HepG2 (cell line): ENCODE measurements around the gene SGK1. TPM values are rescaled to one million over a fixed set of nuclear protein-coding genes. Genes with fewer than 3 reads are reported as not detected.

ENCODE experiments used
- FOXA1 ChIP-seq, 2 experiments: fragments of 450-650 bp in 1 of 2; sonication (generic) in 1 of 2; formaldehyde crosslinking in 1 of 2; IDR thresholded peaks; 2 replicates each; pipeline versions ENCODE4 v1.4.0 to v1.6.1; 2016 to 2020; ENCODE audit warnings: missing genetic modification reagents in 1 of 2
- JUN ChIP-seq: sonication (generic); formaldehyde crosslinking; IDR thresholded peaks from 2 replicates; pipeline ENCODE4 v1.4.0; 2020; ENCODE audit warnings: mild to moderate bottlenecking, missing genetic modification reagents
- KMT2A ChIP-seq: sonication (generic); formaldehyde crosslinking; IDR thresholded peaks from 2 replicates; pipeline ENCODE4 v1.4.0; 2020; ENCODE audit warnings: missing genetic modification reagents
- NFYC ChIP-seq: IDR thresholded peaks from 2 replicates; pipeline ENCODE4 v1.6.1; 2016; ENCODE audit warnings: missing genetic modification reagents, missing compliant biosample characterization
- TEF ChIP-seq: sonication (generic); formaldehyde crosslinking; IDR thresholded peaks from 2 replicates; pipeline ENCODE4 v1.5.0; 2020; ENCODE audit warnings: missing genetic modification reagents
- ZNF256 ChIP-seq: sonication (generic); formaldehyde crosslinking; conservative IDR thresholded peaks from 2 replicates; pipeline ENCODE4 v1.4.0; 2020; ENCODE audit warnings: missing genetic modification reagents
- ZNF318 ChIP-seq: sonication (generic); formaldehyde crosslinking; IDR thresholded peaks from 2 replicates; pipeline ENCODE4 v1.4.0; 2020; ENCODE audit warnings: mild to moderate bottlenecking, missing genetic modification reagents
- ZNF350 ChIP-seq: sonication (generic); formaldehyde crosslinking; IDR thresholded peaks from 2 replicates; pipeline ENCODE4 v1.4.0; 2020; ENCODE audit warnings: mild to moderate bottlenecking, low read depth, missing genetic modification reagents, borderline replicate concordance
- ZNF556 ChIP-seq: sonication (generic); formaldehyde crosslinking; IDR thresholded peaks from 2 replicates; pipeline ENCODE4 v1.4.0; 2020; ENCODE audit warnings: mild to moderate bottlenecking, missing genetic modification reagents, borderline replicate concordance
- polyA plus RNA-seq, 8 experiments: library from polyadenylated mRNA; depleted of rRNA in 3 of 8; stranded (reverse) in 7 of 8; unstranded in 1 of 8; fragments of >200 nt; fragmentation: Illumina TruSeq in 4 of 8; extraction: Trizol in 4 of 8; gene quantifications; 2 replicates each; pipeline versions ENCODE4 v1.2.1 to v1.2.3, GENCODE V29; 2011 to 2016; ENCODE audit warnings: low read depth in 4 of 8, missing spikeins in 1 of 8, mixed read lengths in 1 of 8; ENCODE audit not compliant: insufficient read depth in 1 of 8
- total RNA-seq, 5 experiments: library from RNA; depleted of rRNA; stranded (reverse); fragments of >200 nt; fragmentation: Illumina TruSeq; extraction: Trizol; gene quantifications; 2 replicates each; pipeline ENCODE4 v1.2.3, GENCODE V29; 2016; ENCODE audit warnings: low read depth in 1 of 5
- TF ChIP-seq, protein P1 (sequence below): IDR thresholded peaks from 2 replicates; pipeline ENCODE4 v1.6.1; 2016; ENCODE audit warnings: low read depth, control low read depth
- TF ChIP-seq, protein P2 (sequence below): sonication (generic); formaldehyde crosslinking; IDR thresholded peaks from 2 replicates; pipeline ENCODE4 v1.5.1; 2020; ENCODE audit warnings: mild to moderate bottlenecking, missing genetic modification reagents, moderate library complexity
- TF ChIP-seq, protein P3 (sequence below): sonication (generic); formaldehyde crosslinking; IDR thresholded peaks from 2 replicates; pipeline ENCODE4 v1.4.0; 2020; ENCODE audit warnings: missing genetic modification reagents, mild to moderate bottlenecking, borderline replicate concordance
- TF ChIP-seq, protein P4 (sequence below): sonication (generic); formaldehyde crosslinking; IDR thresholded peaks from 2 replicates; pipeline ENCODE4 v1.4.0; 2020; ENCODE audit warnings: missing genetic modification reagents; ENCODE audit errors: not compliant biosample characterization

The SGK1 gene
- total and polyA plus RNA-seq, 2 of the 13 experiments (the other 11 are each of a cell fraction or from before 2014, with no cell fraction given), result 56.1 to 56.2 TPM

GRCh38 chr6:134174672-134175531 lies 143.0 kb downstream of the SGK1 start (continued):
- TF ChIP-seq ZNF318 (CRISPR knock-in tag) (no peak; the same call in 1 of the 2 replicates), ZNF256 (CRISPR knock-in tag) (peak; percentile 65; the same call in 1 of the 2 replicates), JUN (CRISPR knock-in tag) (no peak), ZNF350 (CRISPR knock-in tag) (peak; percentile 14), FOXA1 (IDR thresholded peaks at IDR 0.05) (no peak), FOXA1 (CRISPR knock-in tag; IDR thresholded peaks at IDR 0.05) (no peak), ZNF556 (CRISPR knock-in tag) (peak; percentile 27; the same call in 1 of the 2 replicates), NFYC (CRISPR knock-in tag) (no peak), KMT2A (CRISPR knock-in tag) (peak; percentile 76), TEF (0 out of 2 replicates have a peak, but pooled peaks have one; percentile 44)
- TF ChIP-seq, protein P1, sequence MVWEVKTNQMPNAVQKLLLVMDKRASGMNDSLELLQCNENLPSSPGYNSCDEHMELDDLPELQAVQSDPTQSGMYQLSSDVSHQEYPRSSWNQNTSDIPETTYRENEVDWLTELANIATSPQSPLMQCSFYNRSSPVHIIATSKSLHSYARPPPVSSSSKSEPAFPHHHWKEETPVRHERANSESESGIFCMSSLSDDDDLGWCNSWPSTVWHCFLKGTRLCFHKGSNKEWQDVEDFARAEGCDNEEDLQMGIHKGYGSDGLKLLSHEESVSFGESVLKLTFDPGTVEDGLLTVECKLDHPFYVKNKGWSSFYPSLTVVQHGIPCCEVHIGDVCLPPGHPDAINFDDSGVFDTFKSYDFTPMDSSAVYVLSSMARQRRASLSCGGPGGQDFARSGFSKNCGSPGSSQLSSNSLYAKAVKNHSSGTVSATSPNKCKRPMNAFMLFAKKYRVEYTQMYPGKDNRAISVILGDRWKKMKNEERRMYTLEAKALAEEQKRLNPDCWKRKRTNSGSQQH (CRISPR knock-in tag), result peak; percentile 83; the same call in 1 of the 2 replicates
- TF ChIP-seq, protein P2, sequence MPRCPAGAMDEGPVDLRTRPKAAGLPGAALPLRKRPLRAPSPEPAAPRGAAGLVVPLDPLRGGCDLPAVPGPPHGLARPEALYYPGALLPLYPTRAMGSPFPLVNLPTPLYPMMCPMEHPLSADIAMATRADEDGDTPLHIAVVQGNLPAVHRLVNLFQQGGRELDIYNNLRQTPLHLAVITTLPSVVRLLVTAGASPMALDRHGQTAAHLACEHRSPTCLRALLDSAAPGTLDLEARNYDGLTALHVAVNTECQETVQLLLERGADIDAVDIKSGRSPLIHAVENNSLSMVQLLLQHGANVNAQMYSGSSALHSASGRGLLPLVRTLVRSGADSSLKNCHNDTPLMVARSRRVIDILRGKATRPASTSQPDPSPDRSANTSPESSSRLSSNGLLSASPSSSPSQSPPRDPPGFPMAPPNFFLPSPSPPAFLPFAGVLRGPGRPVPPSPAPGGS (CRISPR knock-in tag), result no peak
- TF ChIP-seq, protein P3, sequence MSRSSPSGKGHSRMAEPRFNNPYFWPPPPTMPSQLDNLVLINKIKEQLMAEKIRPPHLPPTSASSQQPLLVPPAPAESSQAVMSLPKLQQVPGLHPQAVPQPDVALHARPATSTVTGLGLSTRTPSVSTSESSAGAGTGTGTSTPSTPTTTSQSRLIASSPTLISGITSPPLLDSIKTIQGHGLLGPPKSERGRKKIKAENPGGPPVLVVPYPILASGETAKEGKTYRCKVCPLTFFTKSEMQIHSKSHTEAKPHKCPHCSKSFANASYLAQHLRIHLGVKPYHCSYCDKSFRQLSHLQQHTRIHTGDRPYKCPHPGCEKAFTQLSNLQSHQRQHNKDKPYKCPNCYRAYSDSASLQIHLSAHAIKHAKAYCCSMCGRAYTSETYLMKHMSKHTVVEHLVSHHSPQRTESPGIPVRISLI, result no peak
- TF ChIP-seq, protein P4, sequence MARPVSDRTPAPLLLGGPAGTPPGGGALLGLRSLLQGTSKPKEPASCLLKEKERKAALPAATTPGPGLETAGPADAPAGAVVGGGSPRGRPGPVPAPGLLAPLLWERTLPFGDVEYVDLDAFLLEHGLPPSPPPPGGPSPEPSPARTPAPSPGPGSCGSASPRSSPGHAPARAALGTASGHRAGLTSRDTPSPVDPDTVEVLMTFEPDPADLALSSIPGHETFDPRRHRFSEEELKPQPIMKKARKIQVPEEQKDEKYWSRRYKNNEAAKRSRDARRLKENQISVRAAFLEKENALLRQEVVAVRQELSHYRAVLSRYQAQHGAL (CRISPR knock-in tag), result peak; percentile 15
